Measurements from ENCODE around the gene IGFBP5. TPM values are rescaled to one million over a fixed set of nuclear protein-coding genes. Genes with fewer than 3 reads are reported as not detected.

Gene IGFBP5
- total RNA-seq, 1 donor = 0.21 TPM

- Histone ChIP-seq H3K4me1 (ENCODE audit: insufficient read depth, low read length) (no peaks in the 10 kb centered on the region), H3K27me3 (ENCODE audit: insufficient read depth, low read length) (no peaks in the 10 kb centered on the region), H3K4me3 (ENCODE audit: low read length) (no peak overlapping the region), H3K9me3 (ENCODE audit: low read depth, low read length) (no peaks in the 10 kb centered on the region)
These were observed 40.8 kb downstream of the IGFBP5 start for GRCh38 chr2:216654528-216655052.

GRCh38 chr2:216653931-216654365, 41.4 kb downstream of the IGFBP5 start:
- Histone ChIP-seq H3K4me3 (ENCODE audit: low read length) (no peak overlapping the region), H3K4me1 (ENCODE audit: insufficient read depth, low read length) (no peaks in the 10 kb centered on the region), H3K27me3 (ENCODE audit: insufficient read depth, low read length) (no peaks in the 10 kb centered on the region), H3K9me3 (ENCODE audit: low read depth, low read length) (no peaks in the 10 kb centered on the region)

- Histone ChIP-seq H3K4me1 (ENCODE audit: insufficient read depth, low read length) (no peaks in the 10 kb centered on the region), H3K27me3 (ENCODE audit: insufficient read depth, low read length) (no peaks in the 10 kb centered on the region)
These were observed 42.1 kb downstream of the IGFBP5 start for GRCh38 chr2:216653093-216653799.

GRCh38 chr2:216652566-216652965, 42.8 kb downstream of the IGFBP5 start:
- no peak overlapping the region for H3K4me3 ChIP-seq (ENCODE audit: low read length)

More at GRCh38 chr2:216653093-216653799, 42.1 kb downstream of the IGFBP5 start:
- no peak overlapping the region for H3K4me3 ChIP-seq (ENCODE audit: low read length)
- H3K9me3 ChIP-seq (ENCODE audit: low read depth, low read length) = no peaks in the 10 kb centered on the region

GRCh38 chr2:216651351-216651881, 43.9 kb downstream of the IGFBP5 start:
- Histone ChIP-seq H3K4me3 (ENCODE audit: low read length) (no peak overlapping the region), H3K27me3 (ENCODE audit: insufficient read depth, low read length) (no peaks in the 10 kb centered on the region), H3K4me1 (ENCODE audit: insufficient read depth, low read length) (no peaks in the 10 kb centered on the region), H3K9me3 (ENCODE audit: low read depth, low read length) (no peaks in the 10 kb centered on the region)

More at GRCh38 chr2:216652566-216652965, 42.8 kb downstream of the IGFBP5 start:
- H3K27me3 ChIP-seq (ENCODE audit: insufficient read depth, low read length) = no peaks in the 10 kb centered on the region
- H3K4me1 ChIP-seq (ENCODE audit: insufficient read depth, low read length) = no peaks in the 10 kb centered on the region
- no peaks in the 10 kb centered on the region for H3K9me3 ChIP-seq (ENCODE audit: low read depth, low read length)

- no peak overlapping the region for H3K4me3 ChIP-seq (ENCODE audit: low read length)
- no peaks in the 10 kb centered on the region for H3K27me3 ChIP-seq (ENCODE audit: insufficient read depth, low read length)
- no peaks in the 10 kb centered on the region for H3K4me1 ChIP-seq (ENCODE audit: insufficient read depth, low read length)
- H3K9me3 ChIP-seq (ENCODE audit: low read depth, low read length) = no peaks in the 10 kb centered on the region
These were observed 44.6 kb downstream of the IGFBP5 start for GRCh38 chr2:216650626-216651257.

- Histone ChIP-seq H3K9me3 (ENCODE audit: low read depth, low read length) (no peaks in the 10 kb centered on the region), H3K4me1 (ENCODE audit: insufficient read depth, low read length) (no peaks in the 10 kb centered on the region)
These were observed 45.8 kb downstream of the IGFBP5 start for GRCh38 chr2:216649574-216649973.

GRCh38 chr2:216648105-216648504, 47.2 kb downstream of the IGFBP5 start:
- Histone ChIP-seq H3K4me3 (ENCODE audit: low read length) (no peak overlapping the region), H3K9me3 (ENCODE audit: low read depth, low read length) (no peaks in the 10 kb centered on the region), H3K27me3 (ENCODE audit: insufficient read depth, low read length) (no peaks in the 10 kb centered on the region), H3K4me1 (ENCODE audit: insufficient read depth, low read length) (no peaks in the 10 kb centered on the region)

More at GRCh38 chr2:216649574-216649973, 45.8 kb downstream of the IGFBP5 start:
- no peak overlapping the region for H3K4me3 ChIP-seq (ENCODE audit: low read length)
- no peaks in the 10 kb centered on the region for H3K27me3 ChIP-seq (ENCODE audit: insufficient read depth, low read length)

- Histone ChIP-seq H3K4me3 (ENCODE audit: low read length) (no peak overlapping the region), H3K9me3 (ENCODE audit: low read depth, low read length) (no peaks in the 10 kb centered on the region), H3K27me3 (ENCODE audit: insufficient read depth, low read length) (no peaks in the 10 kb centered on the region), H3K4me1 (ENCODE audit: insufficient read depth, low read length) (no peaks in the 10 kb centered on the region)
These were observed 49.2 kb downstream of the IGFBP5 start for GRCh38 chr2:216646116-216646515.

- Histone ChIP-seq H3K4me3 (ENCODE audit: low read length) (no peak overlapping the region), H3K9me3 (ENCODE audit: low read depth, low read length) (no peaks in the 10 kb centered on the region), H3K27me3 (ENCODE audit: insufficient read depth, low read length) (no peaks in the 10 kb centered on the region), H3K4me1 (ENCODE audit: insufficient read depth, low read length) (no peaks in the 10 kb centered on the region)
These were observed 49.8 kb downstream of the IGFBP5 start for GRCh38 chr2:216645636-216645950.

- H3K4me1 ChIP-seq (ENCODE audit: insufficient read depth, low read length) = no peaks in the 10 kb centered on the region
- no peaks in the 10 kb centered on the region for H3K27me3 ChIP-seq (ENCODE audit: insufficient read depth, low read length)
- no peak overlapping the region for H3K4me3 ChIP-seq (ENCODE audit: low read length)
- H3K9me3 ChIP-seq (ENCODE audit: low read depth, low read length) = no peaks in the 10 kb centered on the region
These were observed 50.3 kb downstream of the IGFBP5 start for GRCh38 chr2:216644842-216645635.

- Histone ChIP-seq H3K9me3 (ENCODE audit: low read depth, low read length) (no peaks in the 10 kb centered on the region), H3K4me1 (ENCODE audit: insufficient read depth, low read length) (no peaks in the 10 kb centered on the region)
These were observed 51.2 kb downstream of the IGFBP5 start for GRCh38 chr2:216643986-216644659.

GRCh38 chr2:216637472-216637871, 57.9 kb downstream of the IGFBP5 start:
- Histone ChIP-seq H3K27me3 (ENCODE audit: insufficient read depth, low read length) (peaks cover 37% of the 10 kb centered on the region), H3K4me3 (ENCODE audit: low read length) (no peak overlapping the region), H3K9me3 (ENCODE audit: low read depth, low read length) (no peaks in the 10 kb centered on the region), H3K4me1 (ENCODE audit: insufficient read depth, low read length) (peaks cover 19% of the 10 kb centered on the region)

More at GRCh38 chr2:216643986-216644659, 51.2 kb downstream of the IGFBP5 start:
- no peak overlapping the region for H3K4me3 ChIP-seq (ENCODE audit: low read length)
- H3K27me3 ChIP-seq (ENCODE audit: insufficient read depth, low read length) = no peaks in the 10 kb centered on the region
